CD4-positive, alpha-beta memory T cell (primary cell): ENCODE results near the gene MKNK1. TPM values are rescaled to one million over a fixed set of nuclear protein-coding genes. Genes with fewer than 3 reads are reported as not detected.

Experiments used
- CTCF ChIA-PET: fragments of 350-600 bp; sonication (Branson Sonifier 250); formaldehyde crosslinking; loops from one replicate; lab custom pipeline; 2021; ENCODE audit warnings: inconsistent platforms; ENCODE audit not compliant: partially characterized antibody; lab: Charles Lee
- POLR2A ChIA-PET: fragments of 350-600 bp; sonication (Branson Sonifier 250); formaldehyde crosslinking; loops from one replicate; lab custom pipeline; 2021; ENCODE audit not compliant: partially characterized antibody; lab: Charles Lee
- DNase-seq, 5 donors: peaks; one replicate each; pipeline versions ENCODE4 v3.0.0 to v3.0.0-alpha.2; 2020 to 2022; ENCODE audit warnings: mixed read lengths in 1 of 5
- H3K27ac ChIP-seq: one replicate; pipeline ENCODE4 v1.7.0; 2013; ENCODE audit warnings: low read depth, low read length
- H3K27me3 ChIP-seq: 2 replicates; pipeline ENCODE4 v1.7.0; 2013; ENCODE audit warnings: mild to moderate bottlenecking, low read length, moderate library complexity; ENCODE audit not compliant: insufficient read depth
- H3K36me3 ChIP-seq: 2 replicates; pipeline ENCODE4 v1.7.0; 2013; ENCODE audit warnings: mild to moderate bottlenecking, low read length, moderate library complexity; ENCODE audit not compliant: insufficient read depth
- H3K4me1 ChIP-seq: 2 replicates; pipeline ENCODE4 v1.7.0; 2013; ENCODE audit warnings: mild to moderate bottlenecking, low read length, moderate library complexity; ENCODE audit not compliant: insufficient read depth
- H3K4me3 ChIP-seq, 2 donors: one replicate each; pipeline ENCODE4 v1.7.0; 2013; ENCODE audit warnings: low read length in 2 of 2, mild to moderate bottlenecking in 1 of 2
- H3K9me3 ChIP-seq, 2 donors: one replicate each; pipeline ENCODE4 v1.7.0; 2013; ENCODE audit warnings: low read length in 2 of 2, control low read depth in 1 of 2; ENCODE audit not compliant: control insufficient read depth in 1 of 2
- H3K27ac Mint-ChIP-seq, 7 donors: one replicate each; pipeline ENCODE4 v1.8.0; 2020 to 2021; ENCODE audit warnings: mixed read lengths in 7 of 7, mild to moderate bottlenecking in 6 of 7, inconsistent platforms in 3 of 7, moderate library complexity in 3 of 7
- H3K27me3 Mint-ChIP-seq, 2 donors: one replicate each; pipeline ENCODE4 v1.8.0; 2020 to 2021; ENCODE audit warnings: mixed read lengths in 2 of 2
- H3K36me3 Mint-ChIP-seq, 2 donors: one replicate each; pipeline ENCODE4 v1.8.0; 2020 to 2021; ENCODE audit warnings: mixed read lengths in 2 of 2, inconsistent platforms in 1 of 2, mild to moderate bottlenecking in 1 of 2
- H3K4me1 Mint-ChIP-seq, 4 donors: one replicate each; pipeline ENCODE4 v1.8.0; 2020 to 2021; ENCODE audit warnings: mixed read lengths in 4 of 4, mild to moderate bottlenecking in 1 of 4
- H3K4me3 Mint-ChIP-seq, 8 donors: one replicate each; pipeline ENCODE4 v1.8.0; 2020 to 2021; ENCODE audit warnings: mixed read lengths in 8 of 8, mild to moderate bottlenecking in 7 of 8, moderate library complexity in 6 of 8, inconsistent platforms in 3 of 8
- H3K9me3 Mint-ChIP-seq, 8 donors: one replicate each; pipeline ENCODE4 v1.8.0; 2020 to 2021; ENCODE audit warnings: mixed read lengths in 8 of 8, mild to moderate bottlenecking in 5 of 8, inconsistent platforms in 3 of 8, moderate library complexity in 1 of 8
- intact Hi-C: fragments of 100-400 bp; cut with micrococcal nuclease; formaldehyde crosslinking; loops from one replicate; pipeline ENCODE4 v1.15.1; 2023
- polyA plus RNA-seq, 2 donors: library from polyadenylated mRNA; unstranded; fragments of 300-500 nt; fragmentation: Illumina TruSeq; gene quantifications; one replicate each; pipeline ENCODE4 v1.2.3, GENCODE V29; 2021
- total RNA-seq, 2 experiments: library from RNA; stranded (reverse); gene quantifications; one replicate each; pipeline ENCODE4 v1.2.3, GENCODE V29; 2021

The MKNK1 gene
- total and polyA plus RNA-seq, 4 experiments from 2014 or later = 29.3 to 54.9 (median 43.8) TPM

DNA sequence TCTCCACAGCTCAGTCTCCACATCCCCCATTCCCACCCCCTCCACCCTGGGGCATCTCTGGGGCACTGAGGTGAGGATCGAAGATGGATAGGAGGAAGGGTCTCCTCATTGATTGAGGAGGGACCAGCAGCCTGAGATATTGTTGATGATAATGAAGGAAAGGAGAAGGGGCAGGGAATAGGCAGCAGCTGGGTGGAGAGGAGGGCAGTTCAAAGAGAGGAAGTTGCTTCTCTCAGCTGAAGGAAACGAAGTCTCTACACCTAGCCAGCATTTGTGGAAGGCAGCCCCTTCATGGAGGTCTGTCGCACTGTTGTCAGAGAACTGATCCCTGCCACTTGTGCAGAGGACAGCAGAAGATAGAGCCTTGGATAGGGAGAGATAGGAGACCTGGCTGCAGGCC is 58.3 kb downstream of the MKNK1 start:
- Mint-ChIP-seq H3K27ac (peak overlapping the region in 1 of 7 donors; percentile 52), H3K27me3 (peaks cover 39 to 41% of the 10 kb centered on the region in 2 donors), H3K36me3 (no peaks in the 10 kb centered on the region), H3K4me1 (peaks cover 13 to 32% (median 19%) of the 10 kb centered on the region in 4 donors), H3K4me3 (peak overlapping the region in 1 of 8 donors; percentile 20), H3K9me3 (no peaks in the 10 kb centered on the region)
- H3K36me3 ChIP-seq = no peaks in the 10 kb centered on the region
- H3K4me1 ChIP-seq = peaks cover 26% of the 10 kb centered on the region
- intact Hi-C loops = loop anchor here (5.0 kb wide), 1 partner anchor 182 kb away; no protein-coding TSS in a partner anchor
- H3K27ac ChIP-seq = no peak overlapping the region
- ChIA-PET CTCF (interaction anchor here (1.0 to 1.5 kb wide), 2 partner anchors 11 to 13 kb away, joined by 3 to 4 read pairs; a partner anchor contains a TSS), POLR2A (no interaction called here)
- H3K27me3 ChIP-seq = peaks cover 14% of the 10 kb centered on the region
- no peak for DNase-seq
- H3K9me3 ChIP-seq = no peaks in the 10 kb centered on the region
- no peak overlapping the region for H3K4me3 ChIP-seq

DNA sequence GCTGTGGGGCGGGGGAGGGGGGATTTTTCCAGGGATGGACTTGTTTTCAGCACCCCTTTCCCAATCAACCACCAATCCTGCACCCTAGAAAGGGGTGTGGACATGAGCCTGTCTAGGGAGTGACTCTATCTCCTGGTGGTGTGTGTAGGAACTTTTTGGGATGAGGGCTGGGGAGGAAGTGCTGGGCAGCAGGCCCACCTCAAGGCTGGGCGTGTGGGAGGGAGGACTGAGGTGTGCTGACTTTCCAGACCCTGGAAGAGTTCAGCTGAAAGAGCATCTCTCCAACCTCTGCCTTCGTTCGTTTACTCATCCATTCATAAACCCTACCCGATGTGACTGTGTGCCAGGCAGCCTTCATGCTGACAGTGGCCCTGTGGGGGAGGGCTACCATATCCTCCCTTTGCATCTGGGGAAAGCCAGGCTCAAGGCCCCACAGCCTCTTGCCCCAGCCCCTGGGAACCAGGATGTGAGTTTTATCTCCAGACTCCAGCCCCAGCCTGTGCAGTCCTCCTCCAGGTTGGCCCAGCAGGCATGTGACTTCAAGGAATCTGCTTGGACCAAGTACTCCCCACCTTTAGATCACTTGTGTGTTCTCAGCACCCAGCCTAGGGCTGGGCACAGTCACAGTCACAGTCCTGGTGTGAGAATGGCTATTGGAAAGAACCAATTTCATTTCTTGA is 59.4 kb downstream of the MKNK1 start:
- no peak overlapping the region for H3K27ac Mint-ChIP-seq
- H3K27me3 Mint-ChIP-seq = peaks cover 39 to 42% of the 10 kb centered on the region in 2 donors
- peak overlapping the region in 1 of 8 donors; percentile 11 for H3K4me3 Mint-ChIP-seq
- no peaks in the 10 kb centered on the region for H3K36me3 Mint-ChIP-seq
- Histone ChIP-seq H3K4me3 (no peak overlapping the region), H3K9me3 (no peaks in the 10 kb centered on the region), H3K27ac (no peak overlapping the region), H3K36me3 (no peaks in the 10 kb centered on the region), H3K4me1 (peaks cover 18% of the 10 kb centered on the region), H3K27me3 (peaks cover 14% of the 10 kb centered on the region)
- H3K9me3 Mint-ChIP-seq = no peaks in the 10 kb centered on the region
- ChIA-PET POLR2A (no interaction called here), CTCF (no interaction called here)
- H3K4me1 Mint-ChIP-seq = peaks cover 10 to 21% (median 15%) of the 10 kb centered on the region in 4 donors
- DNase-seq = no peak
- intact Hi-C loops = loop anchor here (5.0 kb wide), 1 partner anchor 183 kb away; no protein-coding TSS in a partner anchor

DNA sequence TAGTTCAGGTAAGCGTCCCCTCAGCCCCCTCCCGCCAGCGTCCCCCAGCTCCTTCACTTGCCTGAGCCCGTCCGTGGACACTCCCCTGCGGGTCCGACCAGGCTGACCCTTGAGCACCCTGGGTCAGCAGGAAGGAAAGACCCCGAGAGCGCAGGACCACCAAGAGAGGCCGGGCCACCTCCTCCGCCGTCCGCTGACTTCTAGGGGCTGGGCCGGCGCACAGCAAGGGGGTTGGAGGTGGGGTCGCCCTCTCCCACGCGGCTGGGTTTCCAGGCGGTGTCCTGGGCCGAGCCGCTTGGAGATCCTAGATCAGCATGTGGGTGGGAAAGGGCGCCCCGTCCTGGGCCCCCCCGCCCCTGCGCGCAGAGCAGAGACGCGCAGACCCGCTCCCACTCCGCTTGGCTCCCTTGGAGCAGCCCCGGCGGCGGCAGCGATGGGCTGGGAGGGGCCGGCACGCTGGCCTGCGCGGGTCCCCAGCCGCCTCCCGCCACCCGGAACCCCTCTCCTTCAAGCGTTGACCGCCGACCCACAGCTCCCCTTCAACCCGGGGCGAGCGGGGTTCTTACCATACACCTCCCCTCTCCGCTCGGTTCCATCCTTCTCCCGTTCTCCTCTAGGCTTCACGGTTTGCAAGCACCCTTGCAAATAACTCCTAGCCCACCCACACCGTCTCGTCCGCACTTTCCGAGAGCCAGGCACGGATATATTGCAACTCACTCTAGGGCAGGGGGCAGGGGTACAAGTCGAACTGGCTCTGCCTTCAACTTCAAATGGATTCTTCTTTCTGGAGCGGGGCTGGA is 60.1 kb downstream of the MKNK1 start:
- H3K4me3 Mint-ChIP-seq = peak overlapping the region in 1 of 8 donors; percentile 6
- H3K27me3 ChIP-seq = peaks cover 14% of the 10 kb centered on the region
- no peaks in the 10 kb centered on the region for H3K36me3 Mint-ChIP-seq
- no peak for DNase-seq
- H3K9me3 Mint-ChIP-seq = no peaks in the 10 kb centered on the region
- no peak overlapping the region for H3K27ac ChIP-seq
- ChIA-PET CTCF (interaction anchor here (2.3 kb wide), 1 partner anchor 15 kb away, joined by 6 read pairs; no protein-coding TSS in a partner anchor), POLR2A (no interaction called here)
- no peaks in the 10 kb centered on the region for H3K9me3 ChIP-seq
- no peaks in the 10 kb centered on the region for H3K36me3 ChIP-seq
- H3K4me1 Mint-ChIP-seq = peaks cover 4 to 14% (median 9%) of the 10 kb centered on the region in 4 donors
- intact Hi-C loops = no loop called here
- no peak overlapping the region for H3K4me3 ChIP-seq
- peaks cover 37 to 39% of the 10 kb centered on the region in 2 donors for H3K27me3 Mint-ChIP-seq
- H3K4me1 ChIP-seq = peaks cover 12% of the 10 kb centered on the region
- H3K27ac Mint-ChIP-seq = peak overlapping the region in 2 of 7 donors; percentile 46 to 48

DNA sequence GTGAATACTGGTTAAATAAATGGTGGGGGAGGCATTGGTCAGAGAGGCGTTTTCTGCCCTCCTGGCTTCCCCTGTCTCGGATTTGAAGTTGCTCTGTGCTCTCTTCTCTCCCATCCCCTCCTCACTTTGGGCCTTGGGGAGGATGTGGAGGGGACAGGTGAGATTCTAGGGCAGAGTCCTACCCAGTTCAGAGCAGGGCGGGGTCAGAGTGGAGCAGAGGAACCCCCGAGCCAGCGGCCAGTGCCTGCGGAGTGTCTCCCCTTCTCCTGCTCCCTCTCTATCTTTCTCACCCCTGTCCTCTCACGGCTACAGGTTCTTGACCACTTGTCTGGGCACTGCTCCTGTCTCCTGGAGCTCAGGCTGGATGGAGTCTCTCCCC is 60.7 kb downstream of the MKNK1 start:
- Histone ChIP-seq H3K4me3 (no peak overlapping the region), H3K27ac (no peak overlapping the region), H3K4me1 (peaks cover 12% of the 10 kb centered on the region), H3K36me3 (no peaks in the 10 kb centered on the region), H3K9me3 (no peaks in the 10 kb centered on the region), H3K27me3 (peaks cover 14% of the 10 kb centered on the region)
- no peak for DNase-seq
- H3K4me1 Mint-ChIP-seq = peaks cover 4 to 14% (median 9%) of the 10 kb centered on the region in 4 donors
- H3K36me3 Mint-ChIP-seq = no peaks in the 10 kb centered on the region
- H3K27me3 Mint-ChIP-seq = peaks cover 37 to 39% of the 10 kb centered on the region in 2 donors
- ChIA-PET CTCF (interaction anchor here (1.1 to 2.3 kb wide), 2 partner anchors 9 to 14 kb away, joined by 3 to 6 read pairs; a partner anchor contains a TSS), POLR2A (no interaction called here)
- intact Hi-C loops = no loop called here
- H3K4me3 Mint-ChIP-seq = no peak overlapping the region
- no peaks in the 10 kb centered on the region for H3K9me3 Mint-ChIP-seq
- H3K27ac Mint-ChIP-seq = peak overlapping the region in 1 of 7 donors; percentile 48

DNA sequence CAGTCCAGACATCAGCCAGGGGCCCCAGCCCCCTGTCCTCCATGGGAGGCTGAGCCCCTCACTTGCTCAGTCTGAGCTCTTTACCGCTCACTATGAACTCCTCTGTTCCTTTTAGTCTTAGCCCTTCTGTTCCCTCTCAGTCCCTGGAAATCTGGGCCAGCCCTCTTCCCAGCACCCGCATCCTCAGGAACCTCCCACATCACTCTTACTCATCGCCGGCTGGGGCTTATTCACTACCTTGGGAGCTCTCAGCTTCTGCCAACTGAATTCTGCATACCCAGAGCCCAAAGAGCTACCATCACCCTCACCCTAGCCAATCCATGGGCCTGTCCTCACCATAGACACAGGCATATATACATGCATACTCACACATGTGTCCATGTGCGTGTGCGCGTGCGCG is 64.1 kb downstream of the MKNK1 start:
- H3K4me1 ChIP-seq = peaks cover 6% of the 10 kb centered on the region
- no peak overlapping the region for H3K27ac ChIP-seq
- no peak for DNase-seq
- no peaks in the 10 kb centered on the region for H3K9me3 ChIP-seq
- ChIA-PET POLR2A (no interaction called here), CTCF (interaction anchor here (0.9 to 1.6 kb wide), 3 partner anchors 9 to 17 kb away, joined by 3 to 4 read pairs (median 3); no protein-coding TSS in a partner anchor)
- Mint-ChIP-seq H3K36me3 (no peaks in the 10 kb centered on the region), H3K9me3 (no peaks in the 10 kb centered on the region), H3K4me1 (peaks cover 2 to 10% (median 7%) of the 10 kb centered on the region in 4 donors), H3K4me3 (no peak overlapping the region), H3K27me3 (peaks cover 16 to 21% of the 10 kb centered on the region in 2 donors), H3K27ac (peak overlapping the region in 1 of 7 donors; percentile 36)
- intact Hi-C loops = loop anchor here (10.0 kb wide), 1 partner anchor 65 kb away; the partner anchor contains the start of gene MKNK1
- no peak overlapping the region for H3K4me3 ChIP-seq
- peaks cover 8% of the 10 kb centered on the region for H3K27me3 ChIP-seq
- no peaks in the 10 kb centered on the region for H3K36me3 ChIP-seq

DNA sequence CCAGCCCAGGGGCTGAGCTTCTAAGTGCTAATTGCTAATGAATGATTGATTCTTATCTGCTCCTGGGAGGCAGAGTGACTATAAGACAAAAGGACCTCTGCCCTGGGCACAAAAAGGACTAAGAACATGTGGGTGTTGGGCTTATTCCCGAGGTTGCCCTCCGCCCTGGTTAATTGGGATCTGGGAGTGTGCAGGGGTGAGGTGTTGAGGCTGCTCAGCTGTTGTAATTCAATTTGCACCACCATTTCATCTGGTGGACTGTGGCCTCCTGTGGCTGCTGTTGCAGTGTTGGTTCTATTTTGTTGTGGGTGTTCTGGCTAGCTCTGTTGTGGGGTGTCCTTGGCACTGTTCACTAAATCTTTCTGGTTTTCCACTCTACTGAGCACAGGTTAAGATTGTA is 65.9 kb downstream of the MKNK1 start:
- Mint-ChIP-seq H3K27me3 (peaks cover 8 to 9% of the 10 kb centered on the region in 2 donors), H3K4me3 (no peak overlapping the region), H3K27ac (peak overlapping the region in 2 of 7 donors; percentile 27 to 76), H3K4me1 (peaks cover 5 to 10% (median 7%) of the 10 kb centered on the region in 4 donors), H3K36me3 (no peaks in the 10 kb centered on the region), H3K9me3 (no peaks in the 10 kb centered on the region)
- ChIA-PET POLR2A (interaction anchor here (0.9 kb wide), 1 partner anchor 16 kb away, joined by 3 read pairs; no protein-coding TSS in a partner anchor), CTCF (interaction anchor here (0.9 to 1.4 kb wide), 3 partner anchors 9 to 91 kb away, joined by 3 to 6 read pairs (median 4); no protein-coding TSS in a partner anchor)
- Histone ChIP-seq H3K4me1 (peaks cover 6% of the 10 kb centered on the region), H3K27ac (no peak overlapping the region), H3K36me3 (no peaks in the 10 kb centered on the region), H3K9me3 (no peaks in the 10 kb centered on the region), H3K27me3 (no peaks in the 10 kb centered on the region), H3K4me3 (no peak overlapping the region)
- intact Hi-C loops = loop anchor here (10.0 kb wide), 1 partner anchor 67 kb away; the partner anchor contains the start of gene MKNK1
- DNase-seq = no peak
